Dermis blood vessel endothelial cell (primary cell): ENCODE measurements around the gene IMPA2. TPM values are rescaled to one million over a fixed set of nuclear protein-coding genes. Genes with fewer than 3 reads are reported as not detected.
"Not testable (repeated sequence)": the region's sequence is repeated elsewhere in the genome, so short reads cannot be mapped to it uniquely, and the experiment has no call there.

Experiments used
- DNase-seq: peaks from one replicate; pipeline ENCODE4 v3.0.0; 2010
- total RNA-seq: library from RNA; depleted of rRNA; stranded (reverse); fragments of >200 nt; gene quantifications from 2 replicates; pipeline ENCODE4 v1.2.3, GENCODE V29; 2014

The IMPA2 gene
- total RNA-seq, 1 donor from 2014 or later, result 7.5 TPM

DNA sequence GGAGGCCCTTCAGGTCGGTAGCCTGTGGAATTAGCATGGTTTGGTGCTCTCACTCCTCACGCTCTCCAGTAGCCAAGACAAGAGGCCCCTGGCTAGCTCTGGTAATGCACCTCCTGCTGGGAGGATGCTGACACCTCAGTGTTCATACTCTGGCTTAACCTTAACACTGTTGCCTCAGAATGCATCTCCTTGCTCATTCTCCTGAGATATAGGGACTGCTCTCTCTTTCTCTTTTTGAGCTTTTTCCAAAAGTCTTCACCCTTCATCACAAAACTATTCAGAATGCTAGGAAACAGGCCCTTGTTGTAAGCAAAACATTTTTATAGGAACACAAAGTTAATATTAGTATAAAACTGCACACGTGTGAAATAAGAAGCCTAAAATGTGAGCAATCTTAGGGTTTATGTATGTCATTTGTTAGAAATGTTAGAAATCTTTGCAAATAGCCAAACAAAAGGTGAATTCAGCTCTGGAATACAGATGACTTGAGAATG lies 17.3 kb upstream of the IMPA2 start:
- no peak for DNase-seq

DNA sequence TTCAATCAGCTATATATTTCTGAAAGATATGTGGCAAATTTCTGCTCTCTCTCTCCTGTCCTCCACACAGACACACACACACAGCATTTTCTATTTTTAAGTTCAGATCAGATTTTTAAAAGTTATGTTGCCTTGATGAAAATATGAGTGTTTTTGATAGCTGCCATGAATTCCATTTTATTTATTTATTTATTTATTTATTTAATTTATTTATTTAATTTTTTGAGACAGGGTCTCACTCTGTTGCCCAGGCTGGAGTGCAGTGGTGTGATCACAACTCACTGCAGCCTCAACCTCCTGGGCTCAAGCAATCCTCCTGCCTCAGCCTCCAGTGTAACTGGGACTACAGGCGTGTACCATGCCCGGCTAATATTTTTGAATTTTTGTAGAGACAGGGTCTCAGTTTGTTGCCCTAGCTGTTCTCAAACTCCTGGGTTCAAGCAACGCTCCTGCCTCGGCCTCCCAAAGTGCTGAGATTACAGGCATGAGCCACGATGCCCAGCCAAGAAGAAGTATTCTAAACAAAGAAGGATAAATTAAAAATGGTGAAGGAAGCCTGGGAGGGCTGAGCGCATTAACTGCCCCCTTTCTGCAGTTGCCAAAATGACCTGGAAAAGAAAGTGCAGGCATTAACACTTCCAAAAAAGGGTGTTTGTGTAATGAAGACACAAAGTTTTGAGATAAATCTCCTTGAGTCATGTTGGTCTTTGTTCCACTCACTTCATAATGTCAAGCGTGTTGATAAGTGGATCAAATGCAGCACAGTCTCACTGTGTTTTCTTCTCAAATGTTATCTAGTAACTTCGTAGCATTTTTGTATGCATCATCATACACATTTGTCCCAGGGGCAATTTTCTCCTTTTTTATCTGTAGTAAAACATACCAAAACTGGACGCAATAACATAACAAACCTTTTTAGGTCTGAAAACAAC lies 11.1 kb upstream of the IMPA2 start:
- DNase-seq, result no peak

DNA sequence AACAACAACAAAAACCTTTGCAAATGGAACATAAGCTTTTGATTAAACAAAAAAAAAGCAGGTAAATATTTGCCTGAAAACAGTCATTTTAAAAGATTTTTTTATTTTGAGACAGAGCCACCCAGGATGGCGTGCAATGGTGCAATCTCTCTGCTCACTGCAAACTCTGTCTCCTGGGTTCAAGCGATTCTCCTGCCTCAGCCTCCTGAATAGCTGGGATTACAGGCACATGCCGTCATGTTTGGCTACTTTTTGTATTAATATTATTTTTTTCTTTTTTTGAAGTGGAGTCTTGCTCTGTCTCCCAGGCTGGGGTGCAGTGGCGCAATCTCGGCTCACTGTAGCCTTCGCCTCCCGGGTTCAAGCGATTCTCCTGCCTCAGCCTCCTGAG lies 10.5 kb upstream of the IMPA2 start:
- DNase-seq, result not testable (repeated sequence)

GRCh38 chr18:11972371-11973174 lies 8.7 kb upstream of the IMPA2 start:
- DNase-seq, result no peak

- no peak for DNase-seq
These were observed 6.5 kb upstream of the IMPA2 start for GRCh38 chr18:11974741-11975325.

DNA sequence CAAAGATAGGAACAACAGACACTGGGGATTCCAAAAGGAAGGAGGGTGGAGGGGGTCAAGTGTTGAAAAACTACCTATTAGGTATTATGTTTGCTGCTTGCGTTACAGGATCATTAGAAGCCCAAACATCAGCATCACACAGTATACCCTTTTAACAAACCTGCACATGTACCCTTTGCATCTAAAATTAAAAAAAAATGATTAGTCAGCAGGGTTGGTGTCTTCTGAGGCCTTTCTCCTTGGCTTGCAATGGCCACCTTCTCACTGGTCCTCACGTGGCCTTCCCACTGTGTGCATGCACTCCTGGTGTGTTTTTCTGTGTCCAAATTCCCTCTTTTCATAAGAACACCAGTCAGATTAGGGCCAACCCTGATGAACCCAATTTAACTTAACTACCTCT lies 5.6 kb upstream of the IMPA2 start:
- DNase-seq, result no peak

DNA sequence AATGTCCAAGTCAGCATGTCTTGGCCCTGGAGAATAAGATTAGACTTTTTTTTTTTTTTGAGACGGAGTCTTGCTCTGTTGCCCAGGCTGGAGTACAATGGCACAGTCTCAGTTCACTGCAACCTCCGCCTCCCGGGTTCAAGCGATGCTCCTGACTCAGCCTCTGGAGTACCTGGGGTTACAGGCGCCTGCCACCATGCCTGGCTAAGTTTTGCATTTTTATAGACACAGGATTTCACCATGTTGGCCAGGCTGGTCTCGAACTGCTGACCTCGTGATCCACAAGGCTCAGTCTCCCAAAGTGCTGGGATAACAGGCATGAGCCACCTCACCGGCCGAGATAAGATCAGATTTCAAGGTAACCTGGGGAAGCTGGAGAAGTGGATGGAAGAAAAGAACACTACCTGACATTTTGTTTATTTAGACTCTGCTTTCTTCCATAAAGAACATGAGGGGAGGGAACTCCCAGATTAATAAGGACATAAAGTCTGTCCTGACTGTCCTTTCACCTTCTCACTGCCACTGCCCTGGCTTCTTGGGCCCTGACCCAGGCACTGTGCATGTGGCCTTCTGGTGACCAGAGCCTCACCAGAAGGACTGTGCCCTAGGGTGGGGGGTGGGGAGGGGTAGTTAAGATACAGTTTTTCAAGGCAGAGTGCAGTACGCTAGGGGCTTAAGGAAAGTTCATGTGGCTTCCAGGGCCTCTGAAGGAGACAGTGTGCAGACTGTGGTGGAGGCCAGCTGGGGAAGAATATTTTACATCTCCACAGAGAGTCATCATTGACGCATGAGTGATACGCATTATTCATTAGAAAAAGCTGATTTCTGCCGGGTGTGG lies 4.8 kb upstream of the IMPA2 start:
- no peak for DNase-seq

GRCh38 chr18:11977153-11977466 lies 4.2 kb upstream of the IMPA2 start:
- DNase-seq, result no peak

- no peak for DNase-seq
These were observed 2.4 kb upstream of the IMPA2 start for GRCh38 chr18:11978956-11979355.

- no peak for DNase-seq
These were observed 1.2 kb upstream of the IMPA2 start for GRCh38 chr18:11980163-11980493.

DNA sequence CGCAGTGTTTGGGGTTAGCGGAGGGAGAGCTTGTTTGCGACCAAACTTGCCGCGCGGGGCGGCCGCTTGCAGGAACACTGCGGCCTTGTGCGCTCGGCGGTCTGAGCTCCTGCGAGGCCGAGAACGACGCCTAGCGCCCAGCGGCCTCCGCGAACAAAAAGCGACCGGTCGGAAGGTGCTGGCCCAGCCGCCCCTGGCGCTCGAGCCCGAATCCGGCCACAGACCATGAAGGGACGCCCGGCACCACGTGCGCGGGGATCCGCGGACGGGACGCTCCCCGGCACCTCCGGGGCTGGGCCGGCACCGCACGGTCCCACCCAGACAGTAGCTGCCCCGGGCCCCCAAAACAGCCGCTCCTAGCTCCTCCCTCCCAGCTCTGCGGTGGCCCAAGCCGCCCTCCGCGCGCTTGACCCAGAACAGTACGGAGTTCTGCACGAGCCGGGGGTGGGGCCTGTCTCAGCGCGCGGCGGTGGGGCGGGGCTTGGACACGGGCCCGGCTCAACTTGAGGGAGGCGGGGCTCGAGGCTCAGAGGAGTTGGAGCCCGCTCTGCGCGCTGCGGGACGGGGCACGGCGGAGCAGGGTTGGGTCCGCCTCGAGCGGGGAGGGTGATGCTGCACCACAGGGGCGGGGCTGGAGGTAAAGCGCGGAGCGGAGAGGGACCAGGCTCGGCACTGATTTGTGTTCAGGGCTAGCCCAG lies 664 bp upstream of the IMPA2 start:
- DNase-seq, result peak; percentile 93

DNA sequence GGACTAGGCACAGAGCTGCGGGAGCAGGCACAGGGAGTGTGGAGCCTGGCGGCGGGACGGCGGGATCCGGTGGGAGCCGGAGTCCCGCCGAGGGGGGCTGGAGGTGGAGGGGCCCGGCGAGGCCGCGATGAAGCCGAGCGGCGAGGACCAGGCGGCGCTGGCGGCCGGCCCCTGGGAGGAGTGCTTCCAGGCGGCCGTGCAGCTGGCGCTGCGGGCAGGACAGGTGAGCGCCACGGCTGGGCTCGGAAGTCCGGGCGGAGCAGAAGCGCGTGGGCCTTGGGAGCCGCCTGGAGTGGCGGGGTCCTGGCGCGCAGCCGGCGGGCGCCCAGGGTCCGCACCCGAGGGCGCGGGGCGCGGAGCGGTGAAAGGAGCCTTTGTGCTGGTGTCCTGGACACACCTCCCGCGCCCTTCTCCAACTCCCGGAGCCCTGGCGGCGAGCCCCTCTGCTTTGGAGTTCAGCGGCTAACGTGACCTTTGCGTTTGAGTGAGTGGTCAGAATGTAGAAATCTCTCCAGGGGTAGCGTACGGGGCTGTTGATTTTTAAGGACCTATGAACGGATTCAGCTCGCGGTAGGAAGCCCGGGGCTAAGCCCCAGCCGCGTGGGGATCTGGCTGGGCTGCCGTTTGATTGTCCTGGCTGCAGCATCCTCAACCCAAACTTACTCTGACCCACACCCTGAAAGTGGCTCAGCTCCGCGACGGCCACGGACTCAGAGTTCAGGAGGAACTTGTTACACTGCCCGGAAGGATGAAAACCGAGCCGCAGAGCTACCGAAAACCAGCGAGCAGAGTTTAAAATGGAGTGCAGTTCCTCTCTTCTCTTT lies 448 bp downstream of the IMPA2 start:
- peak; percentile 12 for DNase-seq

DNA sequence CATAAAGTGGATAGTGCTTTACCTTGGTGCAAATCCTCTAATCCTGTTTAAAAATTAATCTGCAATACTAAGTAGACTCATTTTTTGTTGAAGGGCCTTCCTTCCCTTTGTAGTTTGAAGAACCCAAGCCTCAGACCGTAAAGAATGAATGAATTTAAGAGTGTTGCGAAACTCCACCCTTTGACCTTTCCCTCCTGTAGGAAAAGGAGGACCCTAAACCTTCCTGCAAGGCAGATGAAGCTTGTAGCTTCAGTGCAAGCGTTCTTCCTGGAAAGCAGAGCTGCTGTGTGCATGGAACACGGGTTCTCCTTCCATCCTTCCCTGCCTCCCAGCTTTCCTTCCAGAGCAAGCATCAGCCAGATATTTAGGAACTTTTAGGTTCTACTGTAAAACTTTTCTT lies 1.7 kb downstream of the IMPA2 start:
- DNase-seq, result no peak

DNA sequence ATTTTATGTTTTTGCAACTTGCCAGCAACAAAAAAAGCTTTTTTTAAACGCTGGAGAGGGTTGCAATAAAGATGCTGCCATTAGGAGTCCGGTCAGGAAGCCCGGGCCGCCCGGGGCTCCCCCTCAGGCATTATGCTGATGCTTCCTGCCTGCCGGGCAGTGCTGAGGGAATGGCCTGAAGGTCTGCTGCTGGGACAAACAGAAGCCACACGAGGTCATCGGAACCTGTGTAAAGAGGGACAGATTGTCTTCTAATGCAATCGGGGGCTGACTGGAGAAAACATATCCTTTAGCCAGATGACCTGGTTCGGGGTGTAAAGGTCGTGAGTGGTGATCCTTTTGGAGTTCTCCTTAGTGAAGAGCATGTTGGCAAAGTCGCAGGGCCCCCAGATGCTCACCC lies 2.3 kb downstream of the IMPA2 start:
- peak; percentile 32 for DNase-seq

DNA sequence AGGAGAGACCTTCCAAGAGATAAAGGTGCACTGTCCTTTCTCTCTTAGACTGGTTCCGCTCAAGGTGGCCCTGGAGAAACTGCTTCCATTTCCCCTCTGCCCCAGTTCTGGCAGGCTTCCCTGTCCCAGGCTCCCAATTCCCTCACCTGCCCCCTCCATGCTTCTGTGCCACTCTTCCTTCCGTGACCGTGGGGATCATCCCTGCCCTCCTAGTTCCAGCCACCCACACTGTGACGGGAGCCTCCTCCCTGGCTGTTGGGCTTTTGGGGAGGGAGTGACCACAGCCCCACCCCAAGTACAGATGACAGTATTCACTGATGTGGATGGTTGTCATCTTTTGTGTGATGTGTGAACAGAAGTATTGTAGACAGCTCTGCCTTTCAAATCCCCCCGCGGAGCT lies 2.8 kb downstream of the IMPA2 start:
- DNase-seq, result no peak

DNA sequence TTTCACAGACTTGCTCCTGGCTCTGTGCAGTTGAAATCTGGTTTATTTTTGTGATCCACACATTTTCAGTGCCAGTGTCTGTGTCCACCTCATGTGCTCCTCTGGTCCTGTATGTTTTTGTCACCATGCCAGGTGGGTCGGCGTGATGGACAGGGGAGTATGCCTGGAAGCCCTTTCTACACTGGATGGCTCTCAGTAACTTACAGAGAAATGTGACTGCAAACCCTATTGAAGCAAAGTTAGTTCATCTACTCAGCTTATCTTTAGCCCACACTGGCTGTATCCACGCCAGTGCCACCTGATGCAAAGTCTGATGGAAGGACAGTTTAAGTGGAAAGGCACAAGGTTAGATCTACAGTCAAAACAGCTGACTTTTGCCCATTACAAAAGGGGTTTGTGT lies 4.3 kb downstream of the IMPA2 start:
- DNase-seq, result no peak

DNA sequence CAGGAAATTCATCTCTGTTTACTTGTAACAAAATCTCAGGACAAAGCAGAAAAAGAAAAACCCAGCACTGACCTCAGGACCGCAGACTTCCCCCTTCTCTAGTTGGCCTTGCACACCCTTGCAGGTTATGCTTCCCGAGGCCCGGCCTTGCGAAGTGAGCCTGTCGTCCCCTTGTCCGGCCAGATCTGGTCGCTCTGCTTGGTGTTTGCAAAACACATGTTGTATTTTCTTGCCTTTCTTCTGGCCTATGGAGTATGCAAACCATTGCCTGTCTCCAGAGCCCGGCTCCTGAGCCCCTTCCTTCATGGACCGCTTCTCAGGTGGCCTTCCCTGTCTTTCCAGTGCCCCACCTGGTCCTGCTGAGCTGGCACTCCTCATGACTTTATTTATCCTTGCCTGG lies 4.8 kb downstream of the IMPA2 start:
- DNase-seq, result no peak

GRCh38 chr18:11987527-11987926 lies 6.2 kb downstream of the IMPA2 start:
- DNase-seq, result no peak

- DNase-seq, result no peak
These were observed 7.9 kb downstream of the IMPA2 start for GRCh38 chr18:11989174-11989573.

GRCh38 chr18:11989966-11990380 lies 8.7 kb downstream of the IMPA2 start:
- DNase-seq, result no peak

DNA sequence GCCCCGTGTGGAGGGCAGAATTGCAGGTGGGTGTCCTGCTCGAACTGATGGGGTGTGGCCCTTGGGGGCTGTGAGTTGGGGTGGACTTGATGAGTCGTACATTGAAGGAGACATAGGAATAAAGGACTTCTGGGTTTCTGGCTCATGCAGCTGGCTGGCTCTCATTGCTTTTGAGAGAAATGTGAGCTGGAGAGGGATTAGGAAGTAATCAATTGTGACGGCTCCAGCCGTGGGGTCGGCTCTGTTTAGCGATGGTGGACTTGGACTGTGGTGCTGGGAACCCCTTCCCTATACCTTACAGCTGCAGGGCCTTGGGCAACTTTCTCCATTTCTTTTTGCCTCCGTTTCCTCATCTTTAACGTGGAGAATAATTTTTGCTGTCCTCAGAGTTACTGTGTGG lies 9.2 kb downstream of the IMPA2 start:
- DNase-seq, result no peak
